ENCODE results near the gene CHRM2. TPM values are rescaled to one million over a fixed set of nuclear protein-coding genes. Genes with fewer than 3 reads are reported as not detected.

Gene CHRM2
- total and polyA plus RNA-seq, 2 of the 4 experiments (the other 2 are of a cell fraction) = 79.3 to 184 TPM

DNA sequence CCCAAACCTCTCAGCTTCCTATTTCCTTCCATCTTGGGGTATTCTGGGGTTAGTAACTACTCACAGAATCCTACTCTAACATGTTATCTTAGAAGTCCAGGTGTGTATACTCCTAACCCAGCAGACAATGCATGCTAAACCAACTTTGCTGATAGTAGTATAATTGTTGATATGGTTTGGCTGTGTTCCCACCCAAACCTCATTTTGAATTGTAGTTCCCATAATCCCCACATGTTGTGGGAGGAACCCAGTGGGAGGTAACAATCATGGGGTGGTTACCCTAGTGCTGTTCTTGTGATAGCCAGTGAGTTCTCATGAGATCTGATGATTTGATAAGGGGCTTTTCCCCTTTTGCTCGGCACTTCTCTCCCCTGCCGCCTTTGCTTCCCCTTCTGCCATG lies 135.1 kb downstream of the CHRM2 start:
- Histone ChIP-seq H3K9me1 (ENCODE audit: insufficient read depth, low read length) (peaks cover 8% of the 10 kb centered on the region), H3K9ac (ENCODE audit: low read depth, low read length) (no peak overlapping the region), H2BK15ac (ENCODE audit: low read depth, low read length) (peak overlapping the region; percentile 30; the same call in 2 of the 3 replicates), H4K20me1 (ENCODE audit: insufficient read depth, low read length) (no peaks in the 10 kb centered on the region), H3K4ac (ENCODE audit: low read depth, low read length) (peak overlapping the region; percentile 67), H3K9me3 (ENCODE audit: control insufficient read depth, insufficient read depth, low read length) (no peaks in the 10 kb centered on the region), H3K18ac (ENCODE audit: low read depth, low read length) (peak overlapping the region; percentile 84), H3K56ac (ENCODE audit: extremely low read depth, insufficient read depth, low read length) (no peak overlapping the region), H3K4me1 (ENCODE audit: control insufficient read depth, insufficient read depth, low read length) (peaks cover 29% of the 10 kb centered on the region), H4K91ac (ENCODE audit: insufficient read depth, low read depth, low read length) (peak overlapping the region; percentile 59), H3K23ac (ENCODE audit: low read depth, low read length) (peak overlapping the region; percentile 35), H3K4me3 (ENCODE audit: insufficient read depth, low read depth, low read length) (no peak overlapping the region), H2AFZ (replicated peaks; ENCODE audit: low read length, poor library complexity) (no peak overlapping the region), H2BK5ac (ENCODE audit: low read depth, low read length, poor library complexity, severe bottlenecking) (peak overlapping the region; percentile 85), H4K5ac (ENCODE audit: low read depth, low read length) (peak overlapping the region; percentile 86; the same call in 1 of the 2 replicates), H2AK5ac (ENCODE audit: low read depth, low read length) (peak overlapping the region; percentile 23; the same call in 1 of the 2 replicates), H2BK120ac (ENCODE audit: low read depth, low read length) (peak overlapping the region; percentile 93), H3K79me1 (ENCODE audit: low read depth in 1 of 2, low read length in 2 of 2) (peaks cover 15 to 55% of the 10 kb centered on the region in 2 experiments), H3K36me3 (ENCODE audit: control insufficient read depth, insufficient read depth, low read length) (peaks cover 13% of the 10 kb centered on the region), H2AK9ac (replicated peaks; ENCODE audit: low read depth, low read length, poor library complexity) (no peak overlapping the region), H3K4me2 (ENCODE audit: low read depth, low read length) (no peak overlapping the region), H3K27ac (ENCODE audit: insufficient read depth, low read length) (peak overlapping the region; percentile 73; the same call in 1 of the 2 replicates), H3K27me3 (ENCODE audit: control insufficient read depth, insufficient read depth, low read length) (no peaks in the 10 kb centered on the region), H2BK20ac (ENCODE audit: low read depth, low read length) (peak overlapping the region; percentile 62), H3K14ac (replicated peaks; ENCODE audit: low read depth, low read length) (no peak overlapping the region; the same call in 1 of the 2 replicates), H4K8ac (ENCODE audit: low read depth in 2 of 2, low read length in 2 of 2) (peak overlapping the region; percentile 46 to 65; a peak in 3 of 4 replicates)
- dilution Hi-C loops (cut with HindIII; ENCODE audit: low sequenced_read_pairs, unreplicated experiment) = no loop called here
- in situ Hi-C loops (cut with MboI; ENCODE audit: low sequenced_read_pairs) = no loop called here
- ChIA-PET CTCF (interaction anchor here (0.5 kb wide), 1 partner anchor 1560 kb away, joined by 4 read pairs; no protein-coding TSS in a partner anchor), POLR2A (ENCODE audit: unreplicated experiment) (interaction anchor here (0.5 kb wide), 1 partner anchor 701 kb away, joined by 3 read pairs; no protein-coding TSS in a partner anchor)
- no TSS peak for BruUV-seq (replicated peaks)
- TF ChIP-seq BHLHE40 (IDR thresholded peaks at IDR 0.05; ENCODE audit: low read depth, low read length) (no peak), RAD21 (IDR thresholded peaks at IDR 0.05; ENCODE audit: low read length) (no peak), MAFK (IDR thresholded peaks at IDR 0.05; ENCODE audit: low read depth, low read length) (no peak), CHD1 (IDR thresholded peaks at IDR 0.05; ENCODE audit: low read depth, low read length) (no peak)
- intact Hi-C loops (cut with micrococcal nuclease) = loop anchor here (5.0 to 10.0 kb wide), 2 partner anchors 144 to 341 kb away; partner anchors contain the start of gene PTN
- no peak for ATAC-seq (ENCODE audit: low read depth)
- no CpG with 5 or more reads among the region's 2 CpGs for WGBS, 2 experiments (ENCODE audit: extremely low coverage in 2 of 2, insufficient read length in 1 of 2)
- DNase-seq = no peak
